DMS153 treated with DMSO at 0.1 percent for 48 hours (cell line): ENCODE measurements around the gene UBE2Q2.

ENCODE experiments used
- DNase-seq: peaks from one replicate; lab custom pipeline; 2025; ENCODE audit not compliant: unreplicated experiment; lab: John Stamatoyannopoulos, UW

UBE2Q2 gene

DNA sequence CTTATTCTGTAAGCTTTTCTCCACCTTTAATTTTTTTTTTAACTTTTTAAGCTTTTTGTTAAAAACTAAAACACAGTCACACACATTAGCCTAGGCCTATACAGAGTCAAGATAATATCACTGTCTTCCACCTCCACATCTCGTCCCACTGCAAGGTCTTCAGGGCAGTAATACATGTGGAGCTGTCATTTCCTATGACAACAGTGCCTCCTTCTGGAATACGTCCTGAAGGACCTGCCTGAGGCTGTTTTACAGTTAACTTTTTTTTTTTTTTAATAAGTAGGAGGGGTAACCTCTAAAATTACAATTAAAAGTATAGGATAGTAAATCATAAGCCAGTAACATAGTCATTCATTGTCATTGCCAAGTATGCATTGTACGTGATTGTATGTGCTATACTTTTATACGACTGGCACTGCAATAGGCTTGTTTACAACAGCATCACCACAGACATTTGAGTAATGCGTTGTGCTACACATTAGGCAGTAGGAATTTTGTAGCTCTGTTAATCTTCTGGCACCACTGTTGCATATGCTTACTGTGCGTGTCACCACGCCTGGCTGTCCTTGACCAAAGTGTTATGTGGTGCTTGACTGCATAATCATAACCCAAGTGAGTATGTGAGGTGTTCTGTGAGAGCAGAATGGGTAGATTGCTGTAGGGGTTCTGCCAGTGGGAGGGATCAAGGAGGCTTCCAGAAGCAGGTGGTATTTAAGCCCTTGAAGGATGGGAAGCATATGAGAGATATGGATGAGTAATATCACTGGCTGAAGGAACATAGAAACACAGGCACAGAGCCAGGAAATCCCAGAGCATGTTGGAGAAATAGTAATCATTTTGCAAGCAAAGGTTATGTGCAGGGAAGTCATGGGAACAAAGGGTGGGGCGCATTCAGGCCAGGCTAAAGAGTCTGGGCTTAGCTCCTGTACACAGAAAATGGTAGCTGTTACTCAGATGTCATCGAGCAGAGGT, 78.8 kb downstream of the UBE2Q2 start:
- peak; percentile 0 for DNase-seq

DNA sequence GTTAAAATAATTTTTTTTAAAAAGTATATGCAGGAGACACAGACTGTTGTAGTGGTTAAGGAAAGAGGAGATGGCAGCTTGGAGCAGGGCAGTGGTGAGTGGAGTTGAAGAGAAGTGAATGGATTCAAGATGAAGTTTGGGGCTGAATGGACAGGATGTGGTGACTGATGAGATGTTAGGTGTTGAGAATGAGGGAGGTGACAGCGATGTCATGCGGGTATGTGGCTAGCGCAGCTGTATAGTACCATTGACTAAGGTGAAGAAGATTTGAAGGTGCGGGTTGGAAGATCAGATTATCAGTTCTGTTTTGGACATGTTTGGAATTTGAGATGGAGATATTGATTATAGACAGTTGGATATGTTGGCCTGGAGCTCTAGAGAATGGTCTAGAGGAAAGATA, 80.5 kb downstream of the UBE2Q2 start:
- no peak for DNase-seq

DNA sequence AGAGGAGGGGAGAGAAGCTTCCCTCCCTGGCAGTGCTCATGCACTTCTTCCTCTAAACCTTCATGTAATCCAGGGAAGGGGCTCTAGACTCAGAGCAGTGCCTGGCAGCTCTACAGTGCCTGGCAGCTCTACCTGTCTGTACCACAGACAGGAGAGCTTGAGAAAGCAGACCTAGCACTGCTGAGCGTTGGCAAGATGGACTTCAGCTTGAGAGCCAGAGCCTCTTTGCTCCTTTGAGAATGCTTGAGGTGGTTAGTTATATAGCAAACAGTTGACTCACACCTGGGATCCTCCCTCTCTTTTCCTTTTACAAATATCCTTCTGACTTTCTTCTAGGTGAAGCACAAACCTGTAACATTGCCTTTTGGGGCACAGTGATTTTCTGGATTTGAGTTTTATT, 81.3 kb downstream of the UBE2Q2 start:
- DNase-seq, result no peak

DNA sequence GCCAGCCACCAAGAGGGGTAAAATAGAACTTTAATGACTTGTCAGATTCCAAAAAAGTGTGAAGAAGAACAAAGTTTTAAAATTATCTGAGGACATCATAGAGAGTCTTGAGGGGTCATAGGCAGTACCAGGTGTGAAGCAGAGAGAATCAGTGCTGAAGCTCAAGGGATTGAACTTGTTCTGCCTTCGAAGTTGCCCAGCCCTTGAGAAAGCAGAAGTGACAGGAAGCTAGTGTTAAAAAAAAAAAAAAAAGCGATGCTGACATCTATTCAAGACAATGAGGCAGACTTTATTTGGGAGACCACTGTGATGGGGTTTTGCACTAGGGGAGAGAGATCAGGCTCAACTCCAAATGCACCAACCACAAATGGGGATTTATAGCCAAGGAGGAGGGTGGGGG, 82.2 kb downstream of the UBE2Q2 start:
- no peak for DNase-seq

DNA sequence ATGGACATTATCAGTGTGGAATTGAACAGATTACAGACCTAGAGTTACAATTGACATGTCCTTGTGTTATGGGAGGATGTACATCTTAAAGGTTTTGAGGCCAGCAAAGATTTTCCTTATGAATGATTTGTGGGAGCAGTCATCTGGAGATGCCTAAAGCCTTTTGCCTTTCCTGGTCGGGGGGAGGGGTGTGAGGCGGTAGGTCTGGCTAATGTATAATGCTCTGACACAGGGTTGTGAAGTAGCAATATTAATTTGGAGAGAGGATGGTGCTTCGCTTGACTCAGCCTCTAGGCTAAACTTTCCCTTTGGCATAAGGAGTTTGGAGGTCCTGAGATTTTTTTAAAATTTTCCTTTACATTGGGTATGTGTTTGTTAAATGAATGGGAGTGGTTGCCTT, 83.7 kb downstream of the UBE2Q2 start:
- no peak for DNase-seq

DNA sequence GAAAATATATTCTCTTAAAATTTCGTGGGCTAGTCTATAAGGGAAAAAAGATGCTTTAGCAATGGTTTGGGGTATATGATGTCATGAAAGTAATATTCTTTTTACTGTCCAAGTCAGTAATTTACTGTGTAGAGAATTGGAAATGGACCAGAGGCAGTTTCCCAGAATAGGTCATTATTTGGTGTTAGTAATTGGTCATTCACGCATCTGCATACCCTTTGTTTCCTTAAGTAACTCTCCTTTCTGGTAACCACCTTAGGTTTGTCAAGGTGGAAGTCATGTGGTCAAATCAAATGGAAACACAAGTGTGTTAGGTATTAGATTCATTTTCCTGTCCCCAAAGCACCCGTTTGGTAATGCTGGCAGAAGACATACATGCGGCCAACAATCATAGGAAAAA, 84.4 kb downstream of the UBE2Q2 start:
- DNase-seq, result no peak

DNA sequence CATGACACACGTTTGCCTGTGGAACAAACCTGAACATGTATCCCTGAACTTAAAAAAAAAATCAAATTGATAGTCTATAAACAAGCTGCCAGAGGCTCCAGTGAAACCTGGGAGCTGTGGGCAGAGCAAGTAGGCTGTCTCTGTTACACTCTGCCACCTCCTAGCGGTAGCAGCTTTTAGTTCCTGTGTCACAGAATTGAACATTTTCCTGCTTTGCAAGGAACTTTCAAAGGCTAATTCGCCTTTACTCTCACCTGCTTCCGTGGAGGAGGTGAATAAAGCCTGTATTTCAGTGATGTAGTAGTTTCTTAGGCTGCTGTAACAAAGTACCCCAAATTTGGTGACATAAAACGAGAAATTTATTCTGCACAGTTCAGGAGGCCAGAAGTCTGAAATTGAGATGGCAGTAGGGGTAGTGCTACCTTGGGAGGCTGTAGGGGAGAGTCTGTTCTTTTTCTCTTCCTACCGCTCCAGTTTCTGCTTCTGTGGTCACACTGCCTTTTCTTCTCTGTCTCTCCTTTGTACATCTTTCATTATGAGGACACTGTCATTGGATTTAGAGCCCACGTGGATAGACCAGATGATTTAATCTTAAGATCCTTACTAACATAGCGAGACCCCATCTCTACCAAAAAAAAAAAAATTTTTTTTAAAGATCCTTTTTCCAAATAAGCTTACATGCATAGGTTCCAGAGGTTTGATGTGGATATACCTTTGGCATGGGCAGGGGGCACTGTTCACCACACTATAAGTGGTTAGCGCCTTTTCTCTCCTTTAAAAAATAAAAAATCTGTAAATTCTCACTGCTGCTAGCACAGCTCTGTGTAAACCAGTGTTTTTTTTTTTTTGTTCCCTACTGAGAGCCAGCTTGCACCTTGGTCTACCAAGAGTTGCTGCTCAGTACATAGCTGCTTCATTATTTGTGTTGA, 85.7 kb downstream of the UBE2Q2 start:
- no peak for DNase-seq

DNA sequence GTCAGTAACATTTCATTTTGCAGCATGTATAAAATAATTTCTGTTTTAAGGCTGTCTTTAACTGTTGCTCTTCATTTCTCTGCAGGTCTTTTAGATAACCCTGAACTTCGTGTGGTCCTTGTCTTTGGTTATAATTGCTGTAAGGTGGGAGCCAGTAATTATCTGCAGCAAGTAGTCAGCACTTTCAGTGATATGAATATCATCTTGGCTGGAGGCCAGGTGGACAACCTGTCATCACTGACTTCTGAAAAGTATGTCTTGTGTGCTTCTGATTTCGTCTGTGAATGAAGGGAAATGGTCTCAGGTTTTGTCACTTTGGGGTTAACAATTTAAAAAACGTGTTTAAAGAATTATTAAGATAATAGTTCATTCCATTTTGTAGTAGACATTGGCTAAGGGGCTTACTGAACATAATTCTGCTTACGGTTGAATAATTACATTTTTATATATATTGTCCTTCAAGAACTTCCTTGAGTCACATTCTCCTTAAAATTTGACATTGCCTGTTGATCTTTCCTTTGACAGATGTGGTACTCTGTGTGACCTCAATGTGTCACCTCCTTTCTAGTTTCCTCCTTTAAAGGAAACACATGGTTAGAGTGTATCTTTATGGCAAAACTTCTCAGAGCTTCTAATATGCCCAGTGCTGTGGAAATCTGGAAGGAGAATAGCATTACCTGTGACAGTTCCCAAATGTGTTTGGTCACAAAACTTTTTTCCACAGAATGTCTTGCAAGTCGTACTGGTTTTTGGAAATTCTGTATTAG, 86.7 kb downstream of the UBE2Q2 start:
- no peak for DNase-seq

DNA sequence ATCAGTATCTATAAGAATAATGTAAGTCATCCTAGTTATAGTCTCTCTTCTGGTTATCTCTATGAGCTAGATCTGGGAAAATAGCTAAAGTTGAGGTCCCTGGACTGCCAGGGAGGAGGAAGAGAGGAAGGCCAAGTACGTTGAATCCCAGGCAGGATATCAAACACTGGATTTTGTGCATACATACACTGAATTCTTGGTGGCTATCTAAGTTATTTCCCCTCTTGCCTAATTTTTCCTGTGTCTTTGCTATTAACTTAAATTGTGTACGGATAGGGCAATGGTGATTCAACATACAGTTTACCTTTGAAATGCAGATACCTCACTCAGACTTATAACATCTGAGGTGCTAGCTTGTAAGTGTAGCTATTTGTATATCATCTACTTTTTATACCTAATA, 87.6 kb downstream of the UBE2Q2 start:
- DNase-seq, result no peak

DNA sequence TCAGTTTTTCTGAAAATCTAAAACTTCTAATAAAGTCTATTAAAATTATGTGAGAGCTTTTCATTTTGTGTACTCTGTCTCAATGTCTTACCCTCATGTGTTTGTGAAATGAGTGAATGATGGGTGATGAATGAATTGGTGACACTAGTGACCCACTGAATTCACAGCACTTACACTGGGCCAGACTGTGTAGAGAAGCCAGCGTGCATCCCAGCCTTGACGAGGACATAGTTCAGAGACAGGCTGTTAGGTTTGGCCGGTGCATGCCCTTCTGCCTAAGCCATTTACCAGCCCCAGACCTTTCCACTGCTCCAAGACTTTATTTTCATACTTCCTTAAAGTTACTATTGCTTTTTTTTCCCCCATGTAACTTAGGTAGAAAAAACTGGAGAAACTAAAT, 99.2 kb downstream of the UBE2Q2 start:
- DNase-seq, result no peak

DNA sequence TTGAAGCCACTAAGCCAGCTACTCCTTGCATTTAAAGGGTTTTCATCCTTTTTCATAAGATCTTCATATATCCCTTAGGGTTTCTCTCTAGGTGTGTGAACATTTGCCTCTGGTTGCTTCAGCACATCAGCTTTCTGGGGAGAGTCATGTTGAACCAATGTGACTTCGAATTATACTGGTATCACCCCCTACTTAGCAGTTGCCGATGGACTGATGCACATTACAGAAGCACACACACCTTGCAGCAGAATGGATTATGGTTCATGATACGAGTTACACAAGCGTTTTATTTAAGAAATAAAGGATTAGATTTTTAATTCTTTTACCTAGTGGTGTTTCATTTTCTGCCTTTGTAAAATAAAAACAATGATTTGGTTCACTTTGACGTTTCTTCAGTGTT, 100.0 kb downstream of the UBE2Q2 start:
- no peak for DNase-seq

DNA sequence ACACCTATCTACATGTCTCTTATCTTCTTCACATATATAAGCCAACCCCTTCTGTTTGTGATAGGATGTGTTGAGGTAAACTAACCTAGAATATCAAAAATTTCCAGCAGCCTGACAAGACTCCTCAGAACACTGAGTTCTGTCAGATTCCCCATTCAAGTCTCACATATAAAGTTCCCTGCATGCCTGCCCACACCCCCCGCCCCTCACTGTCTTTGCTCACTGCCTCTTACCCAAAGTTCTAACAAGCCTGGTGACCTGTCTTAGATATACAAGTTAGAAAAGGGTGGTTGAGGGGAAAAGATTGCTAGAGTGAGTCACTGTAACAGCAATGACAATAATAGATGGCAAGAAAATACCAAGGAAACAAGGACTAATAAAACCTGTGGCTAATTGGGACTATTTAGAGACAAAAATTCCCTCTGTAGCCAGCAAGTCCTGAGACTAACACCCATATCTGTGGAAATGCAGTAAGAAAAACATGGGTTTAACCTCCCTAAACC, 100.5 kb downstream of the UBE2Q2 start:
- no peak for DNase-seq

DNA sequence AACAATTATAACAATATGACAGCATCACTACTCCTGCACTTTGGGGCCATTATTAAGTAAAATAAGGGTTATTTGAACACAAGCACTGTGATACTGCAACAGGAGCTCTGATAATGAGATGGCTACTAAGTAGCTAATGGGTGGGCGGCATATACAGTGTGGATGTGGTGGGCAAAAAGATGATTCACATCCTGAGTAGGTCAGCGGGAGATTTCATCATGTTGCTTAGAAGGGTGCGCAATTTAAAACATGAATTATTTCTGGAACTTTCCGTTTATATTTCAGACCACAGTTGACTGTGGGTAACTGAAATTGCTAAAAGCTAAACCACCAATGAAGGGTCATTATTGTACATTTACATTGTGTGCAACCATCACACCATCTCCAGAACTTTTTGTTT, 102.7 kb downstream of the UBE2Q2 start:
- DNase-seq, result no peak

DNA sequence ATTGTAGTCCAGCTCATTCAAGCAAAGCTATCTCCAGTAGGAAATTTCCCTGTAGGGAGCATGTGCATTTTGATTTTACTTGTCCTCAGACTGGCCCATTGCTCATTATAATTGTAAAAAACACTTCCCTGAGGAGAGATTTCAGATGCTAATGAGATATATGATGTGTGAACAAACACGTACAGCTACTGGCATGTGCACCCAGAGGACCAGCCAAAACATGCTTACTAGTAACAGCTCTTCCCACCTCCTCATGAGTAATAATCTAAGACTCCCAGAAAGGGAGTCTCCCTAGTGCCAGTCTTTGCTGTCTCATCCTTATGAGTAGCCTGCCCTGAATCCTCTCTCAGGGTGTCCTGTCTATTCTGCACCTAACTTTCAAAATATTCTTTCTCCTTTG, 103.8 kb downstream of the UBE2Q2 start:
- DNase-seq, result no peak

DNA sequence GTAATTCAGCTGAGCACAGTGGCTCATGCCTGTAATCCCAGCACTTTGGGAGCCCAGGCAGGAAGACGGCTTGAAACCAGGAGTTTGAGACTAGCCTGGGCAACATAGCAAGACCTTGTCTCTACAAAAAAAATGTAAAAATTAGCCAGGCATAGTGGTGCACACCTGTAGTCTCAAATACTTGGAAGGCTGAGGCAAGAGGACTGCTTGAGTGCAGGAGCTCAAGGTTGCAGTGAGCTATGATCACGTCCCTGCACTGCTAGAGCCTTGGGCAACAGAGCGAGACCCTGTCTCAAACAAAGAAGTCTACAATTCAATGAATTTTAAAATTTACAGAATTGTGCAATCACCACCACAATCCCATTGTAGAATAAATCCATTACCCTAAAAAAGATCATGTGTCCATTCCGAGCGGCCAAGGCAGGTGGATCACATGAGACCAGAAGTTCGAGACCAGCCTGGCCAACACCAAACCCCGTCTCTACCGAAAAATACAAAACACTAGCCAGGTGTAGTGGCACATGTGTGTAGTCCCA, 105.6 kb downstream of the UBE2Q2 start:
- no peak for DNase-seq
